ENCODE results near the gene RAP1GDS1.

The RAP1GDS1 gene

DNA sequence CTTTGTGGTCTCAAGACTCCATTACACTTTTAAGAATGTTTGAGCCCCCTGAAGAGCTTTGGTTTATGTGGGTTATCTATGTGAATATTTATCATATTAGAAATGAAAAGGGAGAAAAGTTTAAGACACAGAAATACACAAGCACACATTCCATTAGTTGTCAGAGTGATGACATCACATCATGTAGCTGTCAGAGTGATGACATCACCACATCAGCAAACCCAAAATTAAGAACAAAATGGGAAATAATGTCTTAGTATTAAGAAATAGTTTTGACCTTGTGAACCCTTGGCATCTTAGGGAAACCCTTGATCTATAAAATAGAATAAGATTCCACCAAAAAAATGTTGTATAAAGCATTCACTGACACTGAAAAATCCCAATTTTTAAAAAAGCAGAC lies 201.3 kb downstream of the RAP1GDS1 start:
- Histone ChIP-seq H3K79me2 (ENCODE audit: insufficient read depth, low read length) (no peaks in the 10 kb centered on the region), H3K4me2 (ENCODE audit: insufficient read depth, low read length) (no peak overlapping the region), H3K9ac (ENCODE audit: low read depth, low read length) (no peak overlapping the region), H3K4me1 (ENCODE audit: insufficient read depth, low read length) (no peaks in the 10 kb centered on the region), H3K36me3 (ENCODE audit: insufficient read depth, low read length) (no peaks in the 10 kb centered on the region), H2AFZ (ENCODE audit: low read depth, low read length) (no peak overlapping the region), H3K9me3 (ENCODE audit: insufficient read depth, low read length, severe bottlenecking) (no peaks in the 10 kb centered on the region), H3K4me3 (ENCODE audit: low read depth in 1 of 2, low read length in 2 of 2) (no peak overlapping the region), H3K27ac (ENCODE audit: low read length) (no peak overlapping the region), H4K20me1 (ENCODE audit: insufficient read depth, low read length) (no peaks in the 10 kb centered on the region), H3K27me3 (ENCODE audit: insufficient read depth, low read length, poor library complexity) (no peaks in the 10 kb centered on the region)
- TF ChIP-seq, protein P1, sequence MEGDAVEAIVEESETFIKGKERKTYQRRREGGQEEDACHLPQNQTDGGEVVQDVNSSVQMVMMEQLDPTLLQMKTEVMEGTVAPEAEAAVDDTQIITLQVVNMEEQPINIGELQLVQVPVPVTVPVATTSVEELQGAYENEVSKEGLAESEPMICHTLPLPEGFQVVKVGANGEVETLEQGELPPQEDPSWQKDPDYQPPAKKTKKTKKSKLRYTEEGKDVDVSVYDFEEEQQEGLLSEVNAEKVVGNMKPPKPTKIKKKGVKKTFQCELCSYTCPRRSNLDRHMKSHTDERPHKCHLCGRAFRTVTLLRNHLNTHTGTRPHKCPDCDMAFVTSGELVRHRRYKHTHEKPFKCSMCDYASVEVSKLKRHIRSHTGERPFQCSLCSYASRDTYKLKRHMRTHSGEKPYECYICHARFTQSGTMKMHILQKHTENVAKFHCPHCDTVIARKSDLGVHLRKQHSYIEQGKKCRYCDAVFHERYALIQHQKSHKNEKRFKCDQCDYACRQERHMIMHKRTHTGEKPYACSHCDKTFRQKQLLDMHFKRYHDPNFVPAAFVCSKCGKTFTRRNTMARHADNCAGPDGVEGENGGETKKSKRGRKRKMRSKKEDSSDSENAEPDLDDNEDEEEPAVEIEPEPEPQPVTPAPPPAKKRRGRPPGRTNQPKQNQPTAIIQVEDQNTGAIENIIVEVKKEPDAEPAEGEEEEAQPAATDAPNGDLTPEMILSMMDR (IDR thresholded peaks at IDR 0.05; ENCODE audit: borderline replicate concordance, extremely low read depth, low read length, poor library complexity, severe bottlenecking), result no peak
- no peak for TF ChIP-seq EZH2 (IDR thresholded peaks at IDR 0.05; ENCODE audit: borderline replicate concordance, low read depth, low read length, severe bottlenecking)
- DNase-seq (no peak), ATAC-seq (ENCODE audit: insufficient read depth, low read depth) (no peak)

- H3K4me1 ChIP-seq (ENCODE audit: insufficient read depth, low read length), result peaks cover 21% of the 10 kb centered on the region
- H3K9ac ChIP-seq (ENCODE audit: low read depth, low read length), result no peak overlapping the region
- ATAC-seq (ENCODE audit: insufficient read depth, low read depth) (no peak), DNase-seq (no peak)
- H3K27ac ChIP-seq (ENCODE audit: low read length), result no peak overlapping the region
- no peak overlapping the region for H2AFZ ChIP-seq (ENCODE audit: low read depth, low read length)
- no peaks in the 10 kb centered on the region for H3K79me2 ChIP-seq (ENCODE audit: insufficient read depth, low read length)
- no peaks in the 10 kb centered on the region for H4K20me1 ChIP-seq (ENCODE audit: insufficient read depth, low read length)
- H3K27me3 ChIP-seq (ENCODE audit: insufficient read depth, low read length, poor library complexity), result no peaks in the 10 kb centered on the region
- H3K9me3 ChIP-seq (ENCODE audit: insufficient read depth, low read length, severe bottlenecking), result no peaks in the 10 kb centered on the region
- no peak for TF ChIP-seq EZH2 (IDR thresholded peaks at IDR 0.05; ENCODE audit: borderline replicate concordance, low read depth, low read length, severe bottlenecking)
- TF ChIP-seq, protein P1 (IDR thresholded peaks at IDR 0.05; ENCODE audit: borderline replicate concordance, extremely low read depth, low read length, poor library complexity, severe bottlenecking), result no peak
- H3K4me2 ChIP-seq (ENCODE audit: insufficient read depth, low read length), result no peak overlapping the region
- no peak overlapping the region for H3K4me3 ChIP-seq (ENCODE audit: low read depth in 1 of 2, low read length in 2 of 2)
- H3K36me3 ChIP-seq (ENCODE audit: insufficient read depth, low read length), result no peaks in the 10 kb centered on the region
Measured at GRCh38 chr4:98466868-98467599, 205.8 kb downstream of the RAP1GDS1 start.

DNA sequence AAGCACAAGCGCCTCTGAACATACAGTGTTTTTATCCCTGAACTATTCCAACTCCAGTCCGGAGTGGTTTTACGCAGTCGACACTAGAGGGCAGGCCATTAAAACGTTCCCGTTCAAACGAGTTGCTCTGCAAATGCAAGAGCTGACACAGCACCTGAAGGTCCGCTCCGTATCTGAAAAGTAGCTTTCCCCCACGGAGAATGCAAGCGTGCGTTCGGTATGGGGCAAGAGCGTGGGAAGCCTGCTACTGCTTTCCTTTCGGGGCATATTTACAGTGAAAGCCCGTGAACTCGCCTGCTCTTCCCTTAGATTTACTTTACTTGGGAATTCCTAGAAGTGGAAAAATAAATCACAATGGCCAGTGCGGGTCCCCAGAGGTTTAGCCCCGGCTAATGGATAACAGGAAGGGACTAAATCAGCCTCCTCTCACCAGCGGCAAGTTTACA lies 206.5 kb downstream of the RAP1GDS1 start:
- Histone ChIP-seq H4K20me1 (ENCODE audit: insufficient read depth, low read length) (no peaks in the 10 kb centered on the region), H3K27ac (ENCODE audit: low read length) (no peak overlapping the region), H3K4me3 (ENCODE audit: low read depth in 1 of 2, low read length in 2 of 2) (no peak overlapping the region), H3K4me2 (ENCODE audit: insufficient read depth, low read length) (no peak overlapping the region), H3K79me2 (ENCODE audit: insufficient read depth, low read length) (no peaks in the 10 kb centered on the region), H3K4me1 (ENCODE audit: insufficient read depth, low read length) (peaks cover 24% of the 10 kb centered on the region), H3K9me3 (ENCODE audit: insufficient read depth, low read length, severe bottlenecking) (no peaks in the 10 kb centered on the region), H3K36me3 (ENCODE audit: insufficient read depth, low read length) (no peaks in the 10 kb centered on the region), H2AFZ (ENCODE audit: low read depth, low read length) (no peak overlapping the region), H3K9ac (ENCODE audit: low read depth, low read length) (no peak overlapping the region), H3K27me3 (ENCODE audit: insufficient read depth, low read length, poor library complexity) (no peaks in the 10 kb centered on the region)
- DNase-seq, result peak; percentile 22
- no peak for ATAC-seq (ENCODE audit: insufficient read depth, low read depth)
- no peak for TF ChIP-seq EZH2 (IDR thresholded peaks at IDR 0.05; ENCODE audit: borderline replicate concordance, low read depth, low read length, severe bottlenecking)
- TF ChIP-seq, protein P1 (IDR thresholded peaks at IDR 0.05; ENCODE audit: borderline replicate concordance, extremely low read depth, low read length, poor library complexity, severe bottlenecking), result peak; percentile 59

Data from DND-41 (cell line).